HG02763 (cell line): ENCODE measurements around the gene LCORL.
A peak's percentile ranks its signal among the peaks of the same experiment; 100 is the strongest.

Experiments used
- ATAC-seq: cut with Tn5 transposase; IDR thresholded peaks from one replicate; pipeline ENCODE4 v1.9.1; 2021; ENCODE audit warnings: mild to moderate bottlenecking, moderate library complexity; ENCODE audit not compliant: unreplicated experiment

Gene LCORL

DNA sequence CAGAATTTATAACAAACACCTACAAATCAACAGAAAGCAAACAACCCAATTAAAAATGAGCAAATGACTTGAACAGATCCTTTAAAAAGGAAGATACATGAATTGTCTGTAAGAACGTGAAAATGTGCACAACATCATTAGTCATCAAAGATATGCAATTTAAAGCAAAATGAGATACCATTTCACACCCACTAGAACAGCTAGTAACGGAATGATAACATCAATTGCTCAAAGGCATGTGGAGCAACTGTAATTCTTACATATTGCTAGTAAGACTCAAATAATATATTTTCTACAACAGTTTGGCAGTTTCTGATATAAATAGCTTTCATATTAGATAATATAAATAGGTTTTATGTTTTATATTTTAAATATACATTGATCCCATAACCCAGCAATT is 82.5 kb downstream of the LCORL start:
- ATAC-seq: no peak

DNA sequence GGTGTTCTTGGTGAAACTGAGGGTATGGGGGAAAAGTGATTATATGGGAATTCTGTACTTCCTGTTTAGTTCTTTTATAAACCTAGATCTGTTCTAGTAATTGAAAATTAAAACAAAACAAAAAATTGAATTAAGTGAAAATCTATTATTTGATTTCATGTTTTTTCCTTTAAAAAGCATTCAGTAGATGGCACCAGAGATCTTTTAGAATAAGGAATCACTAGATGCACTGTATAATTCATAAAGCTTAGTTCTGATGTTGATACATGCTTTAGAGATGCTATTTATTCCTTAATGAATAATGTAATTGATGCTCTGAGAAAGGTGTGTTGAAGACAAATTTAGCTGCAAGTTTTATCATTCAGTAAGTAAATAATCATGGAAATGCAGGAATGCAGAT is 87.3 kb downstream of the LCORL start:
- no peak for ATAC-seq

DNA sequence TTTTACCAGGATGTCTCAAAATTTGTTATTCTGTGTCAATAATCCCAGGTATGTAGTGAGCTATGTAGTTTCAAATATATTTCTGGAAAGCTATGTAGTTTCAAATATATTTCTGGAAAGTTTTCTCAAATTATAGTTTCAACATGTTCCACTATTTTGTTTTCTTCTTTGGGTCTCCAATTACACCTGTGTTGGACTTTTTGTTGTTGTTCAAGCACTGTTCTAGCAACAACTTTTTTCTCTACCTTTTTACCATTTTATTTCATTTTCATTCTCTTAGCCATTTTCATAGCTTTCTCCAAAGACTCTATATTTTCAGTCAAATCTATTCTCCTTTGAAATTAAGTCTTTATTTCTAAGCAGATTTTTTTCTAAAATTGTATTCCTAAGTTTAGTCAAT is 88.4 kb downstream of the LCORL start:
- ATAC-seq: no peak

DNA sequence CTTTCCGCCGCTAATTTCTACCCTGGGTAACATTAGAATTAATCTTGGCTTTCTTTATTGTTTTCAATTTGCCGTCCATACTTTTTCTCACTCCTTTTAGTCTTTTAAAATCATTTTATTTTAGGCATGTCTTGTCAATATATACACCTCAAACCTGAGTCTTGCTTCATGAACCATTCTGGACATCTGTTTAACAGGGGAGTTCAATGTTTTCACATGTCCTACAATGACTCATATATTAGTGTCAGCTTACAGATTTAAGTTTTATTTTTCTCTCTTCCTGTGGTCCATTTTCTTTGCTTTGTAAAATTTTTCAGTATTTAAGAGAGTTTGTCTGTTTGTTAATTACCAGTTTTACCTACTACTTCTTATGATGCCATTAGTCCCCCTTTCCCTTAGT is 89.5 kb downstream of the LCORL start:
- no peak for ATAC-seq

DNA sequence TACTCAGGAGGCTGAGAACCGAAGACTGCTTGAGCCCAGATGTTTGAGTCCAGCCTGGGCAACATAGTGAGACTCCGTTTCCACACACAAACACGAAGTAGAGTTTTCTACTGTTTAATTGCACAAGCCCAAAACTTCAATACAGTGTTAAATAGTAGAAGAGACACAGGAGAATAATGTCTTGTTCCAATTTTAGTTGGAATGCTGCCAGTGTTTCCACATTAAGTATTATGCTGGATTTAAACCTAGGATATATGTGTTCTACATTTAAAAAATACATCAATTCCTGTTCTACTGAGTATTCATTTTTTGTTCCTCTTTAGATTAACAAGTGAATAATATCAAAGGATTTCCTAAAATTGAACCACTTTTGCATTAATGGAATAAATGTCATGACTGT is 91.3 kb downstream of the LCORL start:
- no peak for ATAC-seq

DNA sequence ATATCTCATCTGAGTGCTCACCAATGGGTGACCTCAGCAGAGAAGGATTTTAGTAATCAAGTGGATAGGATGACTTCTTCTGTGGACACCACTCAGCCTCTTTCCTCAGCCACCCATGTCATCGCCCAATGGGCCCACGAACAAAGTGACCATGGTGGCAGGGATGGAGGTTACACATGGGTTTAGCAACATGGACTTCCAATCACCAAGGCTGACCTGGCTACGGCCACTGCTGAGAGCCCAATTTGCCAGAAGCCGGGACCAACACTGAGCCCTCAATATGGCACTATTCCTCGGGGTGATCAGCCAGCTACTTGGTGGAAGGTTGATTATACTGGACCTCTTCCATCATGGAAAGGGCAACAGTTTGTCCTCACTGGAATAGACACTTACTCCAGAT is 97.4 kb downstream of the LCORL start:
- ATAC-seq: no peak

DNA sequence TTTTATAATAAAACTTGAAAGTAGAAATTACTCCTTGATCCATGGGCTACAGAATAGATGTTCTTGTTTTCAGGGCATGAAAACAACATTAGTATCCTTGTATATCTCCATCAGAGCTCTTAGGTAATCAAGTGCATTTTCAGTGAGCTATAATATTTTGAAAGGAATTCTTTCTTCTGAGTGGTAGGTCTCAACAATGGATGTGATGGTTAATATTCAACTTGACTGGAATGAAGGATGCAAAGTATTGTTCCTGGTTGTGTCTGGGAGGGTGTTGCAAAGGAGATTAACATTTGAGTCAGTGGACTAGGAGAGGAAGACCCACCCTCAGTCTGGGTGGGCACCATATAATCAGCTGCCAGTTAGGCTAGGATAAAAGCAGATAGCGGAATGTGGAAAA is 100.1 kb downstream of the LCORL start:
- ATAC-seq: no peak

DNA sequence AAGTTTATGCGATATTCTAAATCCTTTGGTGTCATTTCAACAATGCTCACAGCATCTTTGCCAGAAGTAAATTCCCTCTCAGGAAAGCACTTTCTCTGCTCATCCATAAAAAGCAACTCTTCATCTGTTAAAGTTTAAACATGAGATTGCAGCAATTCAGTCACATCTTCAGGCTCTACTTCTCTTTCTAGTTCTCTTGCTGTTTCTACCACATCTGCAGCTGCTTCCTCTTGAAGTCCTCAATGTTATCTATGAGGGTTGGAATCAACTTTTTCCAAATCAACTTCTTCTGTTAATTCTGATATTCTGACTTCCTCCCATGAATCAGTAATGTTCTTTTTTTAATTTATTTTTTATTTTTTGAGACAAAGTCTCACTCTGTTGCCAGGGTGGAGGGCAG is 100.9 kb downstream of the LCORL start:
- ATAC-seq: no peak

DNA sequence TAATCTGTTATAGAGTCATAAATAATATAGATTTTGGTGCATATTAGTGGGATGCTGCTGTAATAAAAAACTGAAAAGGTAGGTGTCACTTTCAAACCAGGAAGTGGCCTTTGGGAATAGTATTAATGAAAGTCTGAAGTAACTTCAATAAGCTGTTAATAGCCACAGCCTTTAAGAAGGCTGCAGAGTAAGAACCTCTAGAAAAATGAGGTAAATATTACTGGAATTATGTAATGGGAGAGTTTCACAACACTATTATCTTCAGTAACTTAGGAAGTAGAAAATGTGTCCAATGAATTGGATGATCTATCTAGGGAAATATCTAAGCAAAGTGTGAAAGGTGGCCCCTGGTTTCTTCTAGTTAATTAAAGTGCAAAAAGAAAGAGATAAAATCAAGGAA is 106.1 kb downstream of the LCORL start:
- ATAC-seq: no peak

DNA sequence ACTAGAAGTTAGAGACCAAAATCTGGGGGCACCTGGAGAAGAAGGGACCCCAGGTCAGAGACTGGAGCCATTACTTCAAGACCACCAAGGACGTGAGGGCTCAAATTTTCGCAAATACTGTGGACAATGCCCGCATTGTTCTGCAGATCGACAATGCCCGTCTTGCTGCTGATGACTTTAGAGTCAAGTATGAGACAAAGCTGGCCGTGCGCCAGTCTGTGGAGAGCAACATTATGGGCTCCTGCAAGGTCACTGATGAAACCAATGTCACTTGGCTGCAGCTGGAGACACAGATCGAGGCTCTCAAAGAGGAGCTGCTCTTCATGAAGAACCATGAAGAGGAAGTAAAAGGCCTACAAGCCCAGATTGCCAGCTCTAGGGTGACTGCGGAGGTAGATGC is 109.5 kb downstream of the LCORL start:
- ATAC-seq: no peak

DNA sequence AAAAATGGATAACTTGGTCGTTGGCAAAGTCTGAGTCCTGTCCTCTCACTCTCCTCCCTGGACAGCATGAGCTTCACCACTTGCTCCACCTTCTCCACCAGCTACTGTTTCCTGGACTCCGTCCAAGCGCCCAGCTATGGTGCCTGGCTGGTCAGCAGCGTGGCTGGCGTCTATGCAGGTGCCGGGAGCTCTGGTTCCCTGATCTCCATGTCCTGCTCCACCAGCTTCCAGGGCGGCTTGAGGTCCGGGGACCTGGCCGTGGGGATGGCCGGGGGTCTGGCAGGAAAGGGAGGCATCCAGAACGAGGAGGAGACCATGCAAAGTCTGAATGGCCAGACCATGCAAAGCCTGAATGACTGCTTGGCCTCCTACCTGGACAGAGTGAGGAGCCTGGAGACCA is 109.9 kb downstream of the LCORL start:
- no peak for ATAC-seq

DNA sequence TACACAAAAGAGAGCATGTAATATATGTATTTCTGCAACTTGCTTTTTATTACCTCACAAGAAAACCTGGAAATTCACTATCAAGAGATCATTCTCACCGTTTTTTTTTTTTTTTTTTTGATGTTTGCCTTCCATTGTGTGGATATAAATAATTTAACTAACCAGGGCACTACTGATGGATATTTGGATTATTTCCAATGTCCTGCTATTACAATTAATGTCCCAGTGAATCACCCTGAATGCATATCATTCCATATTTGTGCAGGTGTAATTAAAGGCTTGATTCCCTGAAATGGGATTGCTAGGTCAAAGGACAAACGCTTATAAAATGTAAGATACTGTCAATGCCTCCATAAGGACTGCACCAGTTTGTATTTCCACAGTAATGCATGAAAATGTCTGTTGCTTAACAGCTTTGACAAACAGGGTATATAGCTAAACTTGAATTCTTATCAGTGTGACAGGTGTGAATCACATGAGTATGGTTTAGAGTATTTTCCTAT is 123.0 kb downstream of the LCORL start:
- no peak for ATAC-seq

DNA sequence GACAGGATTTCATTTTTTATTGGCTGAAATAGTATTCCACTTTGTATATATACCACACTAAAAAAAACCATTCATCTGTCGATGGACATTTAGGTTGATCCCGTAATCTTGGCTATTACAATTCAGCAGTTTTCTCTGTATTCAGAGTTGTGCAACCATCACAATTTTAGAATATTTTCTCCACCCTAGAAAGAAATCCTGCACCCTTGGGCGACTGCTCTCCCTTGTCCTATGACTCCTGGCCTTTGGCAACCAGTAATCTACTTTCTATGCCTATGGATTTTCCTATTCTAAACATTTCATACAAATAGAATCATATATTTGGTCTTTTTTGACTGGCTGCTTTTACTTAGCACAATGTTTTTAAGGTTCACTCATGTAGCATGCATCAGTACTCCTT is 126.1 kb downstream of the LCORL start:
- ATAC-seq: no peak

DNA sequence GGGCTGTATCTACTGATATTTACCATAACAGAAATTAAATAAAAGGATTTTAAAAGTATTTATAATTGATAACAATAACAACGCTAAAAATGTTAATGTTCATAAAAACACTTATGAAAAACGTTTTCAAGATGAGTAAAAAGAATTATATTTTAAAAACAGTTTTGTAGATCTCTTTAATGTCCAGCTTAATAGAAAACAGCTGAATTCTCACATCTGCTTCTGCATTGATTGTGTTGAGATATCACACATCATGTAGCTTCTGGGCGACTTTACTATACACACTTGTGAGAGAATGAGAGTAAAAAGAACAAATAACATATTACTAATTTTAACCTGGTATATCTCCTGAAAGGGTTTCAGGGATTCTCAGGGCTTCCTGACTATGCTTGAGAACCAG is 127.1 kb downstream of the LCORL start:
- no peak for ATAC-seq

DNA sequence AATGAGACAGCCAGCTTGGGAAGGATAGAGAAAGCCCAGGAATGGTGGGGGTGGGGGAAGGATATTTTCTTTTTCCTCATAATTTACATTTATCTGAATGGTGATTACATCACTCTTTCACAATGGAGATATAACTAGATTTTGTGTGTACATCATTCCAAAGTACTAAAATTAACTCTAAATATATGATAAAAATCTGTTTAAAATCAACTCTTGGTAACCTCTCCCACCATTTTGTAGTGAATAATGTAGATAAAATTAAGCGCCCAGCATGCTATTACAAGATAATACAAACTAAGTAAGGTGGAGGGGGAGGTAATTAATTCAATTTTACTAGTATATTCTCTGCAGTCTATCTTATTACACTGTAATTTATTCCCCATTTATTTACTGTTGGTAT is 131.9 kb downstream of the LCORL start:
- ATAC-seq: no peak

DNA sequence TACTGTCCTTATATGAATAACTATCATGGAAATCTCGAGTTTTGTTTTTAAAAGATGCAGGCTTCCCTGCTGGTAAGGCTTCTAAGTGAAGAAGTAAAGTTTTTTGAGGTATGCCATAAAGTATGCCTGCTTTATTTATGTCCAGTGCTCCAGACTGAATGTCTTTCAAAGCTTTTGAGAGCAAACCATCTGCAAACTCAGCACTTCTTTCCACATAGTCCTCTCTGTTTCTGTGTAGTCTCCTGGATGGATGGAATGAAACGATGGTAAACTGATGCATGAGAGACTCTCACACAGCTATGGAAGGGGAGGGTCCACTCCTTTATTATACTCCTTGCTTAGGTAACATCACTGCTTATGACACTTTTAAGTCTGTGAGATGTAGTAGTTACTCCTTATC is 137.0 kb downstream of the LCORL start:
- no peak for ATAC-seq

DNA sequence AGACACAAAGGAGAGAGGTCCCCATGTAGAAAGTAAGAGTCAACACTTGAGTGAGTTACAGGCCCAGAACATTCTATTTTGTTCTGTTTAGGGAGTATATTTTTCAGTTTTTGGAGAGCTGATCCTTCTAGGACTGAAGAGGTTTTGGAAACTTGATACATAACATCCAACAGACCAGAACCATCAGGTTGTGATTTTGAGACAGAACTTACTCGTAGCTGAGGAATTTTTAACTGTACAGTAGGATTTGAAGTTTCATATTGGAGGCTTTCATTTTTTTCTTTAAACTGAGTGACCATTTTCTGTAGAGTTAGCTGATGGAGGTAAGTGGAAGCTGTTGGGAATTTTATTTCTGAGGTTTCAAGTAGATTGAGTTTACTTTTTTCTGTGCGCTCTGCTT is 137.5 kb downstream of the LCORL start:
- ATAC-seq: no peak

DNA sequence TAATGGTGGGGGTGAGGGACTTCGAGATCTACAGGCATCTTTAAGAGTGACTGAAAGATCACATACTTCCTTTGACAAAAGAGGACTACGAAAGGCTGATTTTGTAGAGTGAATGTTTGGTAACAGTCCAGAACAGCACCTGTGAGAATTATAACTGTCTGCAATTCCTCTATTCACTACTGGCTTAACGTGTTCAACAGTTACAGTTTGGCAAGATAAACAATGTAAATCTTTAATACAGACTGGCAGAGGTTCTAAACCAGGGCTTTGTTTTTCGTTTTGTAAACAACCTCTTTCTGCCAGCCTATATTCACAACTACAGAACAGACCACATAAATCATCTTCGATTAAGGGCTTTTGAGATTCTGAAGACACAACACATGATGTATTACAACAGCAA is 143.9 kb downstream of the LCORL start:
- ATAC-seq: no peak

DNA sequence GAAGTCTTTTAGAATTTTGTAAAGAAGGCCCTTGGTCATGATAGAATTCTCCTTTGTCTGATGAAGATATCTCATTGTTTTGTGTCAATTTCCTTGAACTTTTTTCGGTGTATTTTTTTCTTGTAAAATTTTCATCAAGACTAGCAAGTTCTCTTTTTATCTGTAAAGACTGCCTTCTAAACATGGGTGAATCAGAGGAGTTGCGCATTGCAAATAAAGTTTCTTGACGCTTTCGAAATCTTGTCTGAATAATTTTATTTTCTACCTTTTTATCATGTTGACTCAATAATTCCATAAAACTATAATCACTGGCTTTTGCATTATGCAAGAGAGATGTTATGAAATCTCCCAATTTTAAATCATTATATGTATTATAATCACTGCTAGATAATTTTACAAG is 144.6 kb downstream of the LCORL start:
- ATAC-seq: no peak

DNA sequence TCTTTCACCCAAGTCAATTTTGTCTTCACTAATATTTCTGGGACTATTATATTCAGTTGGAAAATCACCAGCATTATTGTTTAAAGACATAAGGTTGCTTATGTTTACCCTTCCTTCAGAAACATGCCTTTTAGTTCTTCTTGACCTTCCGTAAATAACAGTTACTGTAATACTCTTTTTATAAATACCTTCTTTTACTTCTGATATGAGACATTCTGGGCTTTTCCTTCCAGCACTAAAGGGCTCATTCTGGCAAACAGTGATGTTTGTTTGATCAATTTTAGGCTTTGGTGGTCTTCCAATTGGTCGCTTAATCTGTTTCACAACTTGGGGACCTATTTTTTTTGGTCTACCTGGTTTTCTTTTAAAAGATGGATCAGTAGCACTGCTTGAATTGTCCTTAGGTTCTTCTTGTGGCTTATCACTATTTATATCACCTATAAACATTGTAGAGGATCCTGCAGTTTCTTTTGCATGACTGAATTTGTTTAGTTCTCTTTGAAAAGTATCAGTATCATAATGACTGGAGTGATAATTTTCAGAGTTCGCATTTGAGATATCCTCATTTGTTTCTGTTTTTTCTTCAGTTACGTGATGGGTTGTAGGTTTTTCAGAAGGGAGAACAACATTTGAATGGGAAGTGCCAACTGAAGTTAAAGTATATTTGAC is 146.0 kb downstream of the LCORL start:
- ATAC-seq: peak; percentile 96

DNA sequence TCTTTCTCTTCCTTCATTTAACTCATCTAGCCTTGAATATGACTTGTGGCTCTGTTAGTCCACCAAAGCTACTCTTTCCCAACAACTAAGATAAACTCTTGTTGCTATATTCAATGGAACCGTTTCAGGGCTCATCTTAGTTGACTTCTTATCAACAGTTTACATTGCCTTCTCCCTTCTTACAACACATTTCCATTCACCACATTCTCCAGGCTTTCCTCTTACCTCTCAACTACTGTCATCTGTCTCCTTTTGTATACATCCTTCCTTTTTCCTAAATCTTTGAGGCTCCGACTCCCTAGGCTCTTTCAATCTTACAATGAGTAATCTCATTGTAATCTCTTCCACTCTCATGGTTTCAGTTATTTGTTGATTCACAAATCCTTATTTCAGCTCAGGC is 152.2 kb downstream of the LCORL start:
- ATAC-seq: no peak

DNA sequence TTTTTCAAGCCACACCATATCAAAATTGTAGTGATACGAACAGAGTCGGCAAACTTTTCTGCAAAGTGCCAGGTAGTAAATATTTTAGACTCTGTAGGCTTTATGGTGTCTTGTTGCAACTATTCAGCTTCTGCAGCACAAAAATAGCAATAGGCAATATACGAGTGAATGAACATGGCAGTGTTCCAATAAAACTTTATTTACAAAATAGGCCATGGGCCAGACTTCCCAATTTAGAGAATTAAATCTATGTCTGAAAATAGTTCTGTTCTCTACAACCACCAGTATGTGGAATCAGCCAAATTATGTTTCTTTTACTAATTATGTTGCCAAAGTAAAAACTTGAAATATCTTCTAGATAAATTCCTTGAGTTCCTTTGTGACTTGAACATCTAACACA is 154.3 kb downstream of the LCORL start:
- ATAC-seq: no peak

DNA sequence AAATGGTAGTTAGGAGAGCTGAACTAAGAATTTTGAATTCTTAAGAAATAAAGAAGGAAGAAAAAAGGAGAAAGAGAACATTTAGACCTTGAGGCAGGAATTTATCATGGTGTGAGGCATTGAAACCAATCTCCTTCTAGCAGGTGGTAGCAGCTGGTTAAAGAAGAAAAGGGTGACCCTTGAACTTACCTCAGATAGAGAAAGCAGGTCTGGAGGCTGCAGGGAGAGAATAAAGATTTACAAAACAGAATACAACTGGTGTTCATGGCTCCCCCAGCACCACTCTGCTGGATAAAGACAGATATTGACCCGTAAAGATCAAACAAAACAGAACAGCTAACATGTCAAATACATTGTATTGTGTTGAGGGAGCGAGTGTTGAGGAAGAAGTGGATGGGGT is 154.7 kb downstream of the LCORL start:
- no peak for ATAC-seq
